ENCODE data around the gene TESK2.

DNA sequence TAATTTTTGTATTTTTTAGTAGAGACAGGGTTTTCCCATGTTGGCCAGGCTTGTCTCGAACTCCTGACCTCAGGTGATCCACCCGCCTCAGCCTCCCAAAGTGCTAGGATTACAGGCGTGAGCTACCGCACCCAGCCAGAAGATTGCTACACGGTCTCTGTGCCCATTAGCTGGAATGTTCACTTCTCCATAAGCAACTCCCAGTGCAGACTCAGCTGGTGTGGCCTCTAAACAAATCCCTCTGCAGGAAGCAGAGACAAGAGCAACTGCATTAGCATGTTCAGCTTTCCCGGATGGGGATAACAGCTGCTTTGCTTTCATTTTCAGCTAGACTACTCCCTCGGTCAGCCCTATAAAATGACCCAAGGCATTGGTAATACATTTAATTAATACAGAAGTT, 130.0 kb downstream of the TESK2 start:
- TF ChIP-seq, protein P1, sequence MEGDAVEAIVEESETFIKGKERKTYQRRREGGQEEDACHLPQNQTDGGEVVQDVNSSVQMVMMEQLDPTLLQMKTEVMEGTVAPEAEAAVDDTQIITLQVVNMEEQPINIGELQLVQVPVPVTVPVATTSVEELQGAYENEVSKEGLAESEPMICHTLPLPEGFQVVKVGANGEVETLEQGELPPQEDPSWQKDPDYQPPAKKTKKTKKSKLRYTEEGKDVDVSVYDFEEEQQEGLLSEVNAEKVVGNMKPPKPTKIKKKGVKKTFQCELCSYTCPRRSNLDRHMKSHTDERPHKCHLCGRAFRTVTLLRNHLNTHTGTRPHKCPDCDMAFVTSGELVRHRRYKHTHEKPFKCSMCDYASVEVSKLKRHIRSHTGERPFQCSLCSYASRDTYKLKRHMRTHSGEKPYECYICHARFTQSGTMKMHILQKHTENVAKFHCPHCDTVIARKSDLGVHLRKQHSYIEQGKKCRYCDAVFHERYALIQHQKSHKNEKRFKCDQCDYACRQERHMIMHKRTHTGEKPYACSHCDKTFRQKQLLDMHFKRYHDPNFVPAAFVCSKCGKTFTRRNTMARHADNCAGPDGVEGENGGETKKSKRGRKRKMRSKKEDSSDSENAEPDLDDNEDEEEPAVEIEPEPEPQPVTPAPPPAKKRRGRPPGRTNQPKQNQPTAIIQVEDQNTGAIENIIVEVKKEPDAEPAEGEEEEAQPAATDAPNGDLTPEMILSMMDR (IDR thresholded peaks at IDR 0.05): peak in 4 of 6 experiments; percentile 8 to 32 (median 28)
- peak in 1 of 2 donors; percentile 9 for TF ChIP-seq POLR2A (IDR thresholded peaks at IDR 0.05)

All from adrenal gland (tissue), 5 donors.